ENCODE measurements around the gene FN1.

FN1 gene

GRCh38 chr2:215434447-215435279 is 1.2 kb downstream of the FN1 start:
- no peak for TF ChIP-seq CTCF (IDR thresholded peaks at IDR 0.05; ENCODE audit: insufficient read depth, missing control alignments)
- FAIRE-seq (no peak), DNase-seq (ENCODE audit: insufficient read length, low spot score) (no peak)

GRCh38 chr2:215432759-215433594 is 2.9 kb downstream of the FN1 start:
- DNase-seq (ENCODE audit: insufficient read length, low spot score) = no peak
- no peak for FAIRE-seq
- no peak for TF ChIP-seq CTCF (IDR thresholded peaks at IDR 0.05; ENCODE audit: insufficient read depth, missing control alignments)

GRCh38 chr2:215431778-215432758 is 3.8 kb downstream of the FN1 start:
- FAIRE-seq = no peak
- DNase-seq (ENCODE audit: insufficient read length, low spot score) = no peak
- no peak for TF ChIP-seq CTCF (IDR thresholded peaks at IDR 0.05; ENCODE audit: insufficient read depth, missing control alignments)

- no peak for TF ChIP-seq CTCF (IDR thresholded peaks at IDR 0.05; ENCODE audit: insufficient read depth, missing control alignments)
- no peak for FAIRE-seq
- DNase-seq (ENCODE audit: insufficient read length, low spot score) = no peak
Measured at GRCh38 chr2:215431290-215431689, 4.6 kb downstream of the FN1 start.

GRCh38 chr2:215430528-215431187 is 5.2 kb downstream of the FN1 start:
- no peak for DNase-seq (ENCODE audit: insufficient read length, low spot score)

More at GRCh38 chr2:215430528-215431187, 5.2 kb downstream of the FN1 start:
- FAIRE-seq = no peak
- TF ChIP-seq CTCF (IDR thresholded peaks at IDR 0.05; ENCODE audit: insufficient read depth, missing control alignments) = no peak
